Esophagus squamous epithelium (tissue), 5 donors: ENCODE results near the gene KANSL1. TPM values are rescaled to one million over a fixed set of nuclear protein-coding genes. Genes with fewer than 3 reads are reported as not detected.
"Not testable (repeated sequence)": the region's sequence is repeated elsewhere in the genome, so short reads cannot be mapped to it uniquely, and the experiment has no call there.

Source experiments
- DNase-seq: peaks from one replicate; lab custom pipeline; 2025; lab: John Stamatoyannopoulos, UW
- H3K27ac ChIP-seq, 4 donors: fragments of 200-600 bp; sonication (generic); one replicate each; pipeline ENCODE4 v1.5.1; 2016 to 2019; ENCODE audit warnings: mild to moderate bottlenecking in 1 of 4
- H3K27me3 ChIP-seq, 4 donors: fragments of 200-600 bp; sonication (generic); 1 replicate in 3 of 4; 2 replicates in 1 of 4; pipeline versions ENCODE4 v1.5.1 to v1.6.0; 2017 to 2021; ENCODE audit warnings: antibody characterized with exemption in 1 of 4
- H3K36me3 ChIP-seq, 3 donors: fragments of 200-600 bp; sonication (generic); one replicate each; pipeline ENCODE4 v1.5.1; 2016 to 2019
- H3K4me1 ChIP-seq, 3 donors: fragments of 200-600 bp; sonication (generic); one replicate each; pipeline ENCODE4 v1.5.1; 2017 to 2019
- H3K4me3 ChIP-seq, 4 donors: fragments of 200-600 bp; sonication (generic); 1 replicate in 3 of 4; 2 replicates in 1 of 4; pipeline ENCODE4 v1.5.1; 2016 to 2019; ENCODE audit warnings: mild to moderate bottlenecking in 2 of 4, moderate library complexity in 1 of 4
- H3K9me3 ChIP-seq, 3 donors: fragments of 200-600 bp; sonication (generic); one replicate each; pipeline ENCODE4 v1.5.1; 2016 to 2019
- POLR2A ChIP-seq, 4 donors: fragments of 450-650 bp; IDR thresholded peaks; one replicate each; pipeline ENCODE4 v1.6.1; 2017; ENCODE audit warnings: antibody characterized with exemption in 4 of 4, mild to moderate bottlenecking in 4 of 4, moderate library complexity in 3 of 4
- WGBS, 2 donors: methylation state at CpG; one replicate each; pipeline ENCODE4 v1.1.5; 2018; 5-methylcytosine and 5-hydroxymethylcytosine counted together
- intact Hi-C: fragments of 100-400 bp; cut with DNase I; formaldehyde crosslinking; loops from one replicate; pipeline ENCODE4 v1.15.0; 2022
- total RNA-seq, 4 donors: library from RNA; depleted of rRNA; stranded (reverse); fragments of >200 nt; gene quantifications; one replicate each; pipeline ENCODE4 v1.1.0, GENCODE V29; 2016
- TF ChIP-seq, protein P1 (sequence below), 6 experiments: fragments of 450-650 bp in 4 of 6; fragments of 200-600 bp in 2 of 6; sonication (generic) in 2 of 6; IDR thresholded peaks; one replicate each; pipeline ENCODE4 v1.5.1; 2016 to 2019; ENCODE audit warnings: antibody characterized with exemption in 6 of 6, mild to moderate bottlenecking in 4 of 6, moderate library complexity in 4 of 6
- donor health status: DM: yes; HTN: yes; CAD: no.

The KANSL1 gene
- total RNA-seq, 4 donors from 2014 or later = 31.0 to 79.0 (median 51.8) TPM

DNA sequence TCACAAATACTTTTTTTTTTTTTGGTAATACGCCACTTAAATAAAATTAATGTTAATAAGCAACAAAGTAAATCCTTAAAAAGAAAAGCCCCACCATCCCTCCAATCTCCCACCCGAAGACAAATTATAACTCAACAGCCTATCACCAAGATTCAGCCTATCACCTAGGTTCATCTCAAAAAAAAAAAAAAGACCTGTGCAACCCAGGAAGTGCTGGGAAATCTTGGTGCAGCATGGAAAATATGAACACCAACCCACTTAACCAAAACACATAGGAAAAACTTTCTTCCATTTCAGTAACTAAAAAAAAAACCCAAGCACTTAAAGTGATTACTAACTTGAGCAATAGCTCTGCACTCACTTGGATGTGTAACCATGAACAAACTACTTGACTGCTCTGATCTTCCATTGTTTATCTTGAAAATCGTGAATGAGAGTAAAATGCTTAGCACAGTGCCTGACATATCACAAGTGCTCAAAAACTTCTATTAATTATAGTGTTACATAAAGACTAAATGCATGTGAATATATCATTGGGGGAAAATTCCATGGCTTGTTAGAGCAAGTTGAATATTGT lies 103.8 kb downstream of the KANSL1 start:
- no peaks in the 10 kb centered on the region for H3K9me3 ChIP-seq
- 78 to 79% methylated on average over 3 of the region's 3 CpGs for WGBS, 2 donors
- DNase-seq = no peak
- no peaks in the 10 kb centered on the region for H3K27me3 ChIP-seq
- no peak overlapping the region for H3K27ac ChIP-seq
- TF ChIP-seq, protein P1, sequence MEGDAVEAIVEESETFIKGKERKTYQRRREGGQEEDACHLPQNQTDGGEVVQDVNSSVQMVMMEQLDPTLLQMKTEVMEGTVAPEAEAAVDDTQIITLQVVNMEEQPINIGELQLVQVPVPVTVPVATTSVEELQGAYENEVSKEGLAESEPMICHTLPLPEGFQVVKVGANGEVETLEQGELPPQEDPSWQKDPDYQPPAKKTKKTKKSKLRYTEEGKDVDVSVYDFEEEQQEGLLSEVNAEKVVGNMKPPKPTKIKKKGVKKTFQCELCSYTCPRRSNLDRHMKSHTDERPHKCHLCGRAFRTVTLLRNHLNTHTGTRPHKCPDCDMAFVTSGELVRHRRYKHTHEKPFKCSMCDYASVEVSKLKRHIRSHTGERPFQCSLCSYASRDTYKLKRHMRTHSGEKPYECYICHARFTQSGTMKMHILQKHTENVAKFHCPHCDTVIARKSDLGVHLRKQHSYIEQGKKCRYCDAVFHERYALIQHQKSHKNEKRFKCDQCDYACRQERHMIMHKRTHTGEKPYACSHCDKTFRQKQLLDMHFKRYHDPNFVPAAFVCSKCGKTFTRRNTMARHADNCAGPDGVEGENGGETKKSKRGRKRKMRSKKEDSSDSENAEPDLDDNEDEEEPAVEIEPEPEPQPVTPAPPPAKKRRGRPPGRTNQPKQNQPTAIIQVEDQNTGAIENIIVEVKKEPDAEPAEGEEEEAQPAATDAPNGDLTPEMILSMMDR (IDR thresholded peaks at IDR 0.05) = no peak
- TF ChIP-seq POLR2A (IDR thresholded peaks at IDR 0.05) = no peak
- H3K4me1 ChIP-seq = peaks cover 0 to 6% (median 0%) of the 10 kb centered on the region in 3 donors
- intact Hi-C loops = no loop called here
- H3K4me3 ChIP-seq = no peak overlapping the region
- peaks cover 0 to 57% (median 0%) of the 10 kb centered on the region in 3 donors for H3K36me3 ChIP-seq

DNA sequence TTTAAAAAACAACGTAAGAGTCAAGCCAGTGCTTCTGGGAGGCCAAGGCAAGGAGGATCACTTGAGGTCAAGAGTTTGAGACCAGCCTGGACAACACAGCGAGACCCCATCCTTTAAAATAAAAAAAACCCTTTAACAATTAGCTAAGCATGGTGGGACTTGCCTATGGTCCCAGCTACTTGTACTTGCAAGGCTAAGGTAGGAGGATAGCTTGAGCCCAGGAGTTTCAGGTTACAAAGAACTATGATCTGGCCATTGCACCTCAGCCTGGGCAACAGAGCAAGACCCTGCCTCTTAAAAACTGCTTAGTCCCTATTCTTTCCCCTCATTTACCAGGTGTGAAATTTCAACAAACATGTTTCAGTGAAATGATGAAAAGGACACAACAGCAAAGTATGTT lies 104.6 kb downstream of the KANSL1 start:
- intact Hi-C loops = no loop called here
- no peak for DNase-seq
- TF ChIP-seq, protein P1 (IDR thresholded peaks at IDR 0.05) = no peak
- no peak for TF ChIP-seq POLR2A (IDR thresholded peaks at IDR 0.05)
- 88 to 89% methylated on average over 2 of the region's 2 CpGs for WGBS, 2 donors
- Histone ChIP-seq H3K4me3 (no peak overlapping the region), H3K4me1 (peaks cover 0 to 6% (median 0%) of the 10 kb centered on the region in 3 donors), H3K9me3 (no peaks in the 10 kb centered on the region), H3K27ac (no peak overlapping the region), H3K36me3 (peaks cover 0 to 48% (median 0%) of the 10 kb centered on the region in 3 donors), H3K27me3 (no peaks in the 10 kb centered on the region)

DNA sequence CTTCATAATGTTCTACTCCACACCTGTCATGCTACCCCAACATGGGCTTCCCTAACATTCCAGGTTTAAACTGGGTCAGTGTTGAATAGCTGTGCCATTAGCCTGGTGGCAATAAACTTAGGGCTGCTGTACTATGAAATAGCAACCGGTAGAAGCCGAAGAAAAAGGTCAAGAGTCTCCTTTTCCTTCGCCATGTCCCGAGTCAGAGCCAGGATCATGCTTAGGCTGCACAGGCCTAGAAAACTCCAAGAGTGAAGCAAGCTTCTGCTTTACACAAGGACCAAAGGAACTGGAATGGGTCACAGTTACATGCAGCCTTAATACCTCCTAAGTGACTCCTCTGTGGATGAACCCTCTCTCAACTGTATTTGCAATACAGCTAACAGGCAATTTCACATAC lies 105.4 kb downstream of the KANSL1 start:
- H3K27ac ChIP-seq, DNase-seq, H3K9me3 ChIP-seq, H3K27me3 ChIP-seq, intact Hi-C loops, H3K4me3 ChIP-seq: not testable (repeated sequence)
- H3K4me1 ChIP-seq = peaks cover 0 to 13% (median 0%) of the 10 kb centered on the region in 3 donors
- 91 to 98% methylated on average over 4 of the region's 4 CpGs for WGBS, 2 donors
- peaks cover 0 to 43% (median 0%) of the 10 kb centered on the region in 3 donors for H3K36me3 ChIP-seq

DNA sequence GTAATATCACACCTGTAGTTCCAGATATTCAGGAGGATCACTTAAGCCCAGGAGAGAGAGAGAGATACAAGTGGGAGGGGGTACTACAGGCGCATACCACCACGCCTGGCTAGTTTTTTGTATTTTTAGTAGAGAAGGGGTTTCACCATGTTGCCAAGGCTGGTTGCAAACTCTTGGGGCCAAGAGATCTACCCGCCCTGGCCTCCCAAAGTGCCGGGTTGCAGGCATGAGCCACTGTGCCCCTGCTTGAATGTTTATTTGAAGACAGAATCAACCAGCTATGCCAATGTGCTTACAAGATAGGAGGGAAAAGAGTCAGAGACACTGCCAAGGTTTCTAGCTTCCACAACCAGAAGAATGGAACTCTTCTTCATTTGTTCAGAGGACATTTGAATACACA lies 106.4 kb downstream of the KANSL1 start:
- no peak for TF ChIP-seq POLR2A (IDR thresholded peaks at IDR 0.05)
- TF ChIP-seq, protein P1 (IDR thresholded peaks at IDR 0.05) = no peak
- Histone ChIP-seq H3K4me1 (peaks cover 0 to 24% (median 0%) of the 10 kb centered on the region in 3 donors), H3K4me3 (no peak overlapping the region), H3K9me3 (no peaks in the 10 kb centered on the region), H3K27ac (no peak overlapping the region), H3K36me3 (peaks cover 0 to 41% (median 0%) of the 10 kb centered on the region in 3 donors), H3K27me3 (no peaks in the 10 kb centered on the region)
- no peak for DNase-seq
- WGBS, 2 donors = 84 to 94% methylated on average over 4 of the region's 4 CpGs
- intact Hi-C loops = no loop called here

DNA sequence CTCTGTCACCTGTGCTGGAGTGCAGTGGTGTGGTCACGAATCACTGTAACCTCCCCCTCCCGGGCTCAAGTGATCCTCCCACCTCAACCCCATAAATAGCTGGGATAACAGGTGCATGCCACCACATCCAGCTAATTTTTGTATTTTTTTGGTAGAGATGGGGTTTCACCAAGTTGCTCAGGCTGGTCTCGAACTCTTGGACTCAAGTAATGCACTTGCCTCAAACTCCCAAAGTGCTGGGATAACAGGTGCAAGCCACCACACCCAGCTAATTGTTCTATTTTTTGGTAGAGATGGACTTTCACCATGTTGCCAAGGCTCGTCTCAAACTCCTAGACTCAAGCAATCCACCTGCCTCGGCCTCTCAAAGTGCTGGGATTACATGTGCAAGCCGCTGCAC lies 107.7 kb downstream of the KANSL1 start:
- H3K4me1 ChIP-seq = peaks cover 0 to 36% (median 3%) of the 10 kb centered on the region in 3 donors
- no peak overlapping the region for H3K4me3 ChIP-seq
- WGBS, 2 donors = 82 to 85% methylated on average over 6 of the region's 6 CpGs
- peaks cover 0 to 36% (median 0%) of the 10 kb centered on the region in 3 donors for H3K36me3 ChIP-seq
- intact Hi-C loops = no loop called here
- H3K27ac ChIP-seq = no peak overlapping the region
- no peak for TF ChIP-seq POLR2A (IDR thresholded peaks at IDR 0.05)
- TF ChIP-seq, protein P1 (IDR thresholded peaks at IDR 0.05) = no peak
- DNase-seq = no peak
- H3K9me3 ChIP-seq = no peaks in the 10 kb centered on the region
- no peaks in the 10 kb centered on the region for H3K27me3 ChIP-seq
